MCF 10A (cell line): ENCODE data around the gene DYNLL1. TPM values are rescaled to one million over a fixed set of nuclear protein-coding genes. Genes with fewer than 3 reads are reported as not detected.
"Not testable (repeated sequence)": the region's sequence is repeated elsewhere in the genome, so short reads cannot be mapped to it uniquely, and the experiment has no call there.

Experiments
- BruUV-seq: library from RNA; stranded (reverse); fragments of 400-500 nt; replicated peaks from 2 replicates; lab custom pipeline; 2021; lab: Mats Ljungman, UMichigan
- CTCF ChIA-PET: fragments of 300-600 bp; sonication (Branson Sonifier 250); formaldehyde crosslinking; extraction: SDS; loops from one replicate; lab custom pipeline; 2021; ENCODE audit warnings: antibody characterized with exemption, inconsistent platforms; lab: Yijun Ruan, JAX
- POLR2A ChIA-PET: fragments of 300-600, 350-650 bp; sonication (Branson Sonifier 250); formaldehyde crosslinking; extraction: SDS; loops from one replicate; lab custom pipeline; 2020; ENCODE audit warnings: antibody characterized with exemption, inconsistent platforms; lab: Yijun Ruan, JAX
- DNase-seq: peaks from one replicate; pipeline ENCODE4 v3.0.0-alpha.2; 2018; ENCODE audit not compliant: unreplicated experiment
- H3K27ac Mint-ChIP-seq: one replicate; pipeline ENCODE4 v1.8.0; 2022; ENCODE audit warnings: mild to moderate bottlenecking, low read depth, mixed read lengths; ENCODE audit not compliant: unreplicated experiment
- H3K27me3 Mint-ChIP-seq: one replicate; pipeline ENCODE4 v1.8.0; 2022; ENCODE audit warnings: mixed read lengths; ENCODE audit not compliant: insufficient read depth, unreplicated experiment
- H3K36me3 Mint-ChIP-seq: one replicate; pipeline ENCODE4 v1.8.0; 2022; ENCODE audit warnings: mild to moderate bottlenecking, moderate library complexity, mixed read lengths; ENCODE audit not compliant: insufficient read depth, unreplicated experiment
- H3K4me1 Mint-ChIP-seq: one replicate; pipeline ENCODE4 v1.8.0; 2022; ENCODE audit warnings: mixed read lengths; ENCODE audit not compliant: insufficient read depth, unreplicated experiment
- H3K4me3 Mint-ChIP-seq: one replicate; pipeline ENCODE4 v1.8.0; 2022; ENCODE audit warnings: mild to moderate bottlenecking, moderate library complexity, mixed read lengths; ENCODE audit not compliant: unreplicated experiment
- H3K9me3 Mint-ChIP-seq: one replicate; pipeline ENCODE4 v1.8.0; 2022; ENCODE audit warnings: mixed read lengths; ENCODE audit not compliant: unreplicated experiment
- intact Hi-C: fragments of 100-400 bp; cut with micrococcal nuclease; formaldehyde crosslinking; loops from 2 replicates; pipeline ENCODE4 v1.14.1; 2022
- total RNA-seq: library from RNA; stranded (reverse); gene quantifications from 2 replicates; pipeline ENCODE4 v1.2.3, GENCODE V29; 2022
- TF ChIP-seq, protein P1 (sequence below): fragments of 200-600 bp; IDR thresholded peaks from one replicate; pipeline ENCODE4 v1.8.0; 2022; ENCODE audit warnings: antibody characterized with exemption, mild to moderate bottlenecking; ENCODE audit not compliant: unreplicated experiment

The DYNLL1 gene
- total RNA-seq, 1 experiment from 2014 or later = 247 TPM

DNA sequence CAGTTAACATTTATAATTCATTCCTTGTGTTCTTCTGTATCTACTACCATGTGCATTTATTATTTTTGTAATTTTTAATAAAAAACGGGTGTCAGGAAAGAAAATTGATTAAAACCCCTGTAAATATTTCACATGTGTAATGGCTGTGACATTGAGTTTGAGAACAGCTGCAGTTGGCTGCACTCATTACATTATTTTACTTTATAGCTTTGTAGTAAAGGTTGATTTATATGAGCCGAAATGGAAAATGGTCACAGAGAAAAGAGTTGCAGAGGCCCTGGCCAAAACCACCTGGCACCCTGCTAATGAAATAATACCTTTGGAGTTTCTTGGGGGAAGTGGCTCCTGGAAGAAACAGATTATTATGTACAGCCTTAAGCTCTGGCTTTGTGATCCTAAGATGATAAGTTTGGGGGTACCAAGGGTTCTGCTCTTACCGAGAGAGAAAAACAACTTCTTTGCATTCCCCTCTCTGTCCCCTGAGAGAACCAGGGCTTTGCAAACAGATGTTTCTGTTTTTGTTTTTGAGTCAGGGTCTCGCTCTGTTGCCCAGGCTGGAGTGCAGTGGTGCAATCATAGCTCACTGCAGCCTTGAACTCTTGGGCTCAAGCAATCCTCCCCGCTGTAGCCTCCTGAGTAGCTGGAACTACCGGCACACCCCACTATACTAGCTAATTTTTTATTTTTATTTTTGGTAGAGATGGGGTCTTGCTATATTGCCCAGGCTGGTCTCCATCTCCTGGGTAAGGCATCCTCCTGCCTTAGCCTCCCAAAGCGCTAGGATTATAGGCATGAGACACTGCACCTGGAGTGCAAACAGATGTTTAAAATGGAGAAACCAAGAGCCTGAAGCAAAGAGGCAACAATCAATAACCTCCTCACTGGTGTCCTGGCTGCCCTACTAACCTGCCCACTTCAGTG lies 9.7 kb upstream of the DYNLL1 start:
- no peak overlapping the region for H3K4me3 Mint-ChIP-seq
- TF ChIP-seq, protein P1, sequence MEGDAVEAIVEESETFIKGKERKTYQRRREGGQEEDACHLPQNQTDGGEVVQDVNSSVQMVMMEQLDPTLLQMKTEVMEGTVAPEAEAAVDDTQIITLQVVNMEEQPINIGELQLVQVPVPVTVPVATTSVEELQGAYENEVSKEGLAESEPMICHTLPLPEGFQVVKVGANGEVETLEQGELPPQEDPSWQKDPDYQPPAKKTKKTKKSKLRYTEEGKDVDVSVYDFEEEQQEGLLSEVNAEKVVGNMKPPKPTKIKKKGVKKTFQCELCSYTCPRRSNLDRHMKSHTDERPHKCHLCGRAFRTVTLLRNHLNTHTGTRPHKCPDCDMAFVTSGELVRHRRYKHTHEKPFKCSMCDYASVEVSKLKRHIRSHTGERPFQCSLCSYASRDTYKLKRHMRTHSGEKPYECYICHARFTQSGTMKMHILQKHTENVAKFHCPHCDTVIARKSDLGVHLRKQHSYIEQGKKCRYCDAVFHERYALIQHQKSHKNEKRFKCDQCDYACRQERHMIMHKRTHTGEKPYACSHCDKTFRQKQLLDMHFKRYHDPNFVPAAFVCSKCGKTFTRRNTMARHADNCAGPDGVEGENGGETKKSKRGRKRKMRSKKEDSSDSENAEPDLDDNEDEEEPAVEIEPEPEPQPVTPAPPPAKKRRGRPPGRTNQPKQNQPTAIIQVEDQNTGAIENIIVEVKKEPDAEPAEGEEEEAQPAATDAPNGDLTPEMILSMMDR = no peak
- no TSS peak for BruUV-seq
- no peaks in the 10 kb centered on the region for H3K27me3 Mint-ChIP-seq
- no peaks in the 10 kb centered on the region for H3K4me1 Mint-ChIP-seq
- peaks cover 14% of the 10 kb centered on the region for H3K36me3 Mint-ChIP-seq
- CTCF ChIA-PET = interaction anchor here (0.6 kb wide), 1 partner anchor 96 kb away, joined by 3 read pairs; no protein-coding TSS in a partner anchor
- H3K27ac Mint-ChIP-seq = no peak overlapping the region
- H3K9me3 Mint-ChIP-seq = no peaks in the 10 kb centered on the region
- no peak for DNase-seq
- POLR2A ChIA-PET = interaction anchor here (1.1 kb wide), 2 partner anchors 11 to 14 kb away, joined by 3 to 4 read pairs; no protein-coding TSS in a partner anchor
- intact Hi-C loops = no loop called here

DNA sequence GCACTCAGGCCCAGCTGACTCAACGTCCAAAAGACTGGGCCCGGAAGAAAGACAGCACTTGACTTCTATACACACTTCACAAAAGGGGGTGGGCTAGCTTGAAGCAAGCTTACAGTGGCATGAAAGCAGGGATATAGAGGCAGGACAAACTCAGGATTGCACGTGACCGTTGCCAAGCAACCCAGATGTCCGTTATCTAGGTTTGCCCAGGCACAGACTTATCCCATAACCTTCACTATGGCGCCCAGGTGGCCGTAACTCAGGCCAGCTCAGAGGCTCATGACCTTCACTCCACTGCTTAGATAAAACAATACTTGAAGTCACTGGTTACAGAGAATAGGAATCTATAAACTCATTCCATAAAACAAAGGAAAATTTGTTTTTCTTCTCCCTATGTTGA lies 8.4 kb upstream of the DYNLL1 start:
- intact Hi-C loops, H3K9me3 Mint-ChIP-seq, CTCF ChIA-PET, DNase-seq, POLR2A ChIA-PET, H3K27me3 Mint-ChIP-seq, H3K27ac Mint-ChIP-seq, BruUV-seq, H3K4me3 Mint-ChIP-seq, H3K4me1 Mint-ChIP-seq: not testable (repeated sequence)
- peaks cover 21% of the 10 kb centered on the region for H3K36me3 Mint-ChIP-seq

DNA sequence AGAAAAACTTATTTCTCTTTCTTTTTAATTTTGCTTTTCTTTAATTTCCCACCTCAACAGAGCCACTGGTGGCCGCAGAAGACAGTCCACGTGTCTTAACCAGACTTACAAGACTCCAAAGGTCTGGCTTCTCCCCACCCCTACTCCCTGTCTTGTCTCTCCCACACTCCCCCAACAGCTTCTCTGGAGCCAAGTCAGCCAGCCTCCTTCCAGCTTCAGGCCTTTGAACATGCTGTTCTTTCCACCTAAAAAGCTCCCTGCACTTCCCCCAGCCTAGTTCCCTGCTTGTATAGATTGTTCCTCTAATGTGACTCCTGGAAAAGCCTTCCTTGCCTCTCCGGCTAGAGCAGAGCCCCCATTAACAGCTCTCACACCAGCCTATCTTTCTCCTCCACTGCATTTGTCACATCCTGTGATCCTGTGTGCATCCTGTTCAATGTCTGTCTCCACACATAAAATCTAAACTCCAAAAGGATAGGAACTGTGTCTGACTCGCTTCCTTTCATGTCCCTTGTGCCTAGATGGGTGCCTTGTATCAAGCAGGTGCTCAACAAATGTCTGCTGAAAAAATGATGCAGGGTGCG lies 7.8 kb upstream of the DYNLL1 start:
- Mint-ChIP-seq H3K36me3 (peaks cover 21% of the 10 kb centered on the region), H3K27me3 (no peaks in the 10 kb centered on the region), H3K4me3 (no peak overlapping the region), H3K27ac (no peak overlapping the region), H3K9me3 (no peaks in the 10 kb centered on the region), H3K4me1 (no peaks in the 10 kb centered on the region)
- CTCF ChIA-PET = no interaction called here
- intact Hi-C loops = no loop called here
- DNase-seq = no peak
- TF ChIP-seq, protein P1 = no peak
- POLR2A ChIA-PET = no interaction called here
- BruUV-seq = no TSS peak

DNA sequence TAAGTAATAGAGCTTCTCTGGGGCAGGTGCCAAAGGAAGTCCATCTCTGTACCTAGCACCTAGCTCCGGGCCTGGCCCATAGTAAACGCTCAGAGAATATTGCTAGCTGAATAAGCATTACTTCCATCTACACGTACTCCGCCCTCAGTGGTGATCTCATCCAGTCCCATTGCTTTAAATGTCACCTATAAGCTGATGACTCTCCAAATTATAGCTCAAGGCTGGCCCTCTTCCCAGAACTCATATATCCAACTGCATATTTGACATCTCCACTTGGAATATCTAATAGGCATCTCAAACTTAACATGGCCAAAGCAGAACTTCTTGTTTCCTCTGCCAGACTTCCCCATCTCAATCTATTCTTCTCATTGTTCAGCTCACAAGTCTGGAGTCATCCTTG lies 6.9 kb upstream of the DYNLL1 start:
- intact Hi-C loops = no loop called here
- CTCF ChIA-PET = interaction anchor here (0.7 kb wide), 2 partner anchors 19 to 1912 kb away, joined by 3 to 5 read pairs; partner anchors contain the start of gene SRSF9
- TF ChIP-seq, protein P1 = no peak
- Mint-ChIP-seq H3K27ac (no peak overlapping the region), H3K27me3 (no peaks in the 10 kb centered on the region), H3K4me1 (no peaks in the 10 kb centered on the region), H3K9me3 (no peaks in the 10 kb centered on the region), H3K36me3 (peaks cover 21% of the 10 kb centered on the region), H3K4me3 (no peak overlapping the region)
- no peak for DNase-seq
- POLR2A ChIA-PET = interaction anchor here (0.7 kb wide), 1 partner anchor 1377 kb away, joined by 3 read pairs; no protein-coding TSS in a partner anchor
- BruUV-seq = no TSS peak
